ENCODE measurements around the gene OLFML2B. TPM values are rescaled to one million over a fixed set of nuclear protein-coding genes. Genes with fewer than 3 reads are reported as not detected.

The OLFML2B gene
- total RNA-seq, 1 experiment from 2014 or later = 1.4 TPM

DNA sequence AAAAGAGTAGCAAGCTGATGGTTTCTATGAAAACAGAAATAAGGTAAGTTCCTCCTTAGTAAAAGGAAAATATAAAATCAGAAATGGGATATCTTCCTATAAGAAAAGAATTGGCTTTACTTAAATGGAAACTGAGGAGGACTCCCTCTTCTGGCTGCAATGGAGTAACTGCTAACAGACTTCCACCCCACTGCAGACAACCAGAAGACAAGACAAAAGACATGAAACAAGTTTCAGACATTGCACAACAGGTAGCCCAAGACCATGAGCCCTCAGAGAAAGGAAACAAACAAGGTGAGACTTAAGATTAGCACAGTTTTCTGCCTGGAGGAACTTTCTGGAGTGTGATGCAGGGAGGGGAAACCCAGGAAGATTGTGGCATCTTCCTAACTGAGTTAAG lies 17.0 kb upstream of the OLFML2B start:
- H3K36me3 Mint-ChIP-seq (ENCODE audit: insufficient read depth in 1 of 3, low read depth in 3 of 3) = no peaks in the 10 kb centered on the region

More for the DNA sequence above, 17.0 kb upstream of the OLFML2B start:
- no peaks in the 10 kb centered on the region for H4K20me1 ChIP-seq (ENCODE audit: control insufficient read depth, insufficient read depth, insufficient read length)
- no peaks in the 10 kb centered on the region for H3K9me3 ChIP-seq (ENCODE audit: control insufficient read depth, low read depth, low read length)
- no peak overlapping the region for H3K23ac ChIP-seq (ENCODE audit: insufficient read length, low read depth, low read length)
- no peak overlapping the region for H2BK20ac ChIP-seq (ENCODE audit: low read depth, low read length, poor library complexity, severe bottlenecking)
- H3K18ac ChIP-seq (ENCODE audit: insufficient read length, low read depth, low read length) = no peak overlapping the region
- H3K4me1 ChIP-seq (ENCODE audit: insufficient read depth, low read length) = no peaks in the 10 kb centered on the region
- no peak overlapping the region for H3K4ac ChIP-seq (ENCODE audit: low read depth, low read length)
- peaks cover 0 to 2% of the 10 kb centered on the region in 2 experiments; a peak in 2 of 5 replicates for H3K9me3 Mint-ChIP-seq
- H3K23me2 ChIP-seq (ENCODE audit: insufficient read length, low read depth, low read length, poor library complexity, severe bottlenecking) = no peaks in the 10 kb centered on the region
- H3K27ac Mint-ChIP-seq = no peak overlapping the region; a peak in 1 of 7 replicates
- H3K4me1 Mint-ChIP-seq = peaks cover 8% of the 10 kb centered on the region in 2 experiments
- no peaks in the 10 kb centered on the region for H3K79me1 ChIP-seq (ENCODE audit: insufficient read depth, low read depth, low read length, poor library complexity, severe bottlenecking)
- H3K56ac ChIP-seq (ENCODE audit: insufficient read length, low read depth, low read length) = no peak overlapping the region
- no peaks in the 10 kb centered on the region; the same call in 1 of the 2 replicates for H3K27me3 Mint-ChIP-seq (ENCODE audit: low read depth)
- H3K9ac ChIP-seq (ENCODE audit: extremely low read depth, insufficient read length, low read length) = no peak overlapping the region
- H3K4me3 Mint-ChIP-seq = no peak overlapping the region
- H4K8ac ChIP-seq (replicated peaks; ENCODE audit: insufficient read length, low read depth, low read length) = no peak overlapping the region
- no peak overlapping the region for H4K91ac ChIP-seq (ENCODE audit: insufficient read length, low read depth, low read length)
- no peak overlapping the region for H2BK12ac ChIP-seq (ENCODE audit: insufficient read length, low read depth, low read length)
- no peak overlapping the region for H2BK5ac ChIP-seq (ENCODE audit: insufficient read length, low read length)
- no peak overlapping the region for H2BK120ac ChIP-seq (ENCODE audit: low read depth, low read length, poor library complexity, severe bottlenecking)
- H3K79me2 ChIP-seq (ENCODE audit: insufficient read depth, low read length) = no peaks in the 10 kb centered on the region
- no peak overlapping the region for H2AK5ac ChIP-seq (ENCODE audit: insufficient read length, low read length)
- TF ChIP-seq, protein P1, sequence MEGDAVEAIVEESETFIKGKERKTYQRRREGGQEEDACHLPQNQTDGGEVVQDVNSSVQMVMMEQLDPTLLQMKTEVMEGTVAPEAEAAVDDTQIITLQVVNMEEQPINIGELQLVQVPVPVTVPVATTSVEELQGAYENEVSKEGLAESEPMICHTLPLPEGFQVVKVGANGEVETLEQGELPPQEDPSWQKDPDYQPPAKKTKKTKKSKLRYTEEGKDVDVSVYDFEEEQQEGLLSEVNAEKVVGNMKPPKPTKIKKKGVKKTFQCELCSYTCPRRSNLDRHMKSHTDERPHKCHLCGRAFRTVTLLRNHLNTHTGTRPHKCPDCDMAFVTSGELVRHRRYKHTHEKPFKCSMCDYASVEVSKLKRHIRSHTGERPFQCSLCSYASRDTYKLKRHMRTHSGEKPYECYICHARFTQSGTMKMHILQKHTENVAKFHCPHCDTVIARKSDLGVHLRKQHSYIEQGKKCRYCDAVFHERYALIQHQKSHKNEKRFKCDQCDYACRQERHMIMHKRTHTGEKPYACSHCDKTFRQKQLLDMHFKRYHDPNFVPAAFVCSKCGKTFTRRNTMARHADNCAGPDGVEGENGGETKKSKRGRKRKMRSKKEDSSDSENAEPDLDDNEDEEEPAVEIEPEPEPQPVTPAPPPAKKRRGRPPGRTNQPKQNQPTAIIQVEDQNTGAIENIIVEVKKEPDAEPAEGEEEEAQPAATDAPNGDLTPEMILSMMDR (conservative IDR thresholded peaks at IDR 0.05) = peak; percentile 75
- H3T11ph ChIP-seq (ENCODE audit: low read length) = no peak overlapping the region
- H4K5ac ChIP-seq (ENCODE audit: insufficient read length, low read depth, low read length) = no peak overlapping the region
- no peak for DNase-seq
- H3K14ac ChIP-seq (ENCODE audit: insufficient read depth, low read length) = no peak overlapping the region
- H2AFZ ChIP-seq (ENCODE audit: low read length) = peak overlapping the region; percentile 96
- H3K27ac ChIP-seq (ENCODE audit: insufficient read length, low read depth, low read length) = no peak overlapping the region
- H3K4me2 ChIP-seq (ENCODE audit: insufficient read depth, insufficient read length, low read length) = no peak overlapping the region
- no peaks in the 10 kb centered on the region for H3K27me3 ChIP-seq (ENCODE audit: insufficient read depth, low read length)
- no peak overlapping the region for H2BK15ac ChIP-seq (ENCODE audit: low read depth, low read length)

All from H9 (cell line).